GM12875 (cell line): Measurements from ENCODE around the gene RPS6KA2.

Experiments used
- H3K4me3 ChIP-seq: one replicate; pipeline ENCODE4 v1.5.1; 2011; ENCODE audit warnings: low read depth, low read length, control low read depth
- TF ChIP-seq, protein P1 (sequence below): IDR thresholded peaks from 2 replicates; pipeline ENCODE4 v1.5.1; 2011; ENCODE audit warnings: low read depth, mild to moderate bottlenecking, control low read depth, inconsistent platforms, low read length, moderate library complexity, borderline replicate concordance; ENCODE audit not compliant: insufficient read depth

RPS6KA2 gene

GRCh38 chr6:166472636-166473035 lies 154.4 kb downstream of the RPS6KA2 start:
- TF ChIP-seq, protein P1, sequence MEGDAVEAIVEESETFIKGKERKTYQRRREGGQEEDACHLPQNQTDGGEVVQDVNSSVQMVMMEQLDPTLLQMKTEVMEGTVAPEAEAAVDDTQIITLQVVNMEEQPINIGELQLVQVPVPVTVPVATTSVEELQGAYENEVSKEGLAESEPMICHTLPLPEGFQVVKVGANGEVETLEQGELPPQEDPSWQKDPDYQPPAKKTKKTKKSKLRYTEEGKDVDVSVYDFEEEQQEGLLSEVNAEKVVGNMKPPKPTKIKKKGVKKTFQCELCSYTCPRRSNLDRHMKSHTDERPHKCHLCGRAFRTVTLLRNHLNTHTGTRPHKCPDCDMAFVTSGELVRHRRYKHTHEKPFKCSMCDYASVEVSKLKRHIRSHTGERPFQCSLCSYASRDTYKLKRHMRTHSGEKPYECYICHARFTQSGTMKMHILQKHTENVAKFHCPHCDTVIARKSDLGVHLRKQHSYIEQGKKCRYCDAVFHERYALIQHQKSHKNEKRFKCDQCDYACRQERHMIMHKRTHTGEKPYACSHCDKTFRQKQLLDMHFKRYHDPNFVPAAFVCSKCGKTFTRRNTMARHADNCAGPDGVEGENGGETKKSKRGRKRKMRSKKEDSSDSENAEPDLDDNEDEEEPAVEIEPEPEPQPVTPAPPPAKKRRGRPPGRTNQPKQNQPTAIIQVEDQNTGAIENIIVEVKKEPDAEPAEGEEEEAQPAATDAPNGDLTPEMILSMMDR = no peak

DNA sequence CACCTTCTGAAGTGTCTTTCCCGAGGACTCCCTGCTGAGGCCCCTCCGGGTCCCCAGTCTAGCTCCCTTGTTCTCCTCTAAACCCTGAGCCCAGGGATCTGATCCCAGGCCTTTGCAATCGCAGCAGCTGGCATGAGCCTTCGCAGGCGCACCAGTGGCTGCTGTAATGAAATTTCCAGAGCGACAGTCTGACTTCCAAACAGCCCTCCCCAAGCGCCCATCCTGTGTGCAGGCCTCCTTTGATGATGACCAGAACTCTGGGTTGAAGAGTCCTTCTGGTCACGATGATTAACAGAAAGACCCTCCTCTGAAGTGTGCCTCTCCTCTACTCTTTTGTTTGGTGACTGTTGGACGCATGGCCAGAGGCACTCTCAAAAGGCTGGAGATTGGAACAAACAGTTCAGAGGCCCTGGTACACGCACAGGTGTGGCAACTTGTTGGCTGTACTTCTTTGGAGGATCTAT lies 155.2 kb downstream of the RPS6KA2 start:
- TF ChIP-seq, protein P1 = no peak

More at GRCh38 chr6:166472636-166473035, 154.4 kb downstream of the RPS6KA2 start:
- H3K4me3 ChIP-seq = no peak overlapping the region

GRCh38 chr6:166470863-166471410 lies 156.1 kb downstream of the RPS6KA2 start:
- TF ChIP-seq, protein P1 = no peak
- no peak overlapping the region for H3K4me3 ChIP-seq

More for the DNA sequence above, 155.2 kb downstream of the RPS6KA2 start:
- no peak overlapping the region for H3K4me3 ChIP-seq

DNA sequence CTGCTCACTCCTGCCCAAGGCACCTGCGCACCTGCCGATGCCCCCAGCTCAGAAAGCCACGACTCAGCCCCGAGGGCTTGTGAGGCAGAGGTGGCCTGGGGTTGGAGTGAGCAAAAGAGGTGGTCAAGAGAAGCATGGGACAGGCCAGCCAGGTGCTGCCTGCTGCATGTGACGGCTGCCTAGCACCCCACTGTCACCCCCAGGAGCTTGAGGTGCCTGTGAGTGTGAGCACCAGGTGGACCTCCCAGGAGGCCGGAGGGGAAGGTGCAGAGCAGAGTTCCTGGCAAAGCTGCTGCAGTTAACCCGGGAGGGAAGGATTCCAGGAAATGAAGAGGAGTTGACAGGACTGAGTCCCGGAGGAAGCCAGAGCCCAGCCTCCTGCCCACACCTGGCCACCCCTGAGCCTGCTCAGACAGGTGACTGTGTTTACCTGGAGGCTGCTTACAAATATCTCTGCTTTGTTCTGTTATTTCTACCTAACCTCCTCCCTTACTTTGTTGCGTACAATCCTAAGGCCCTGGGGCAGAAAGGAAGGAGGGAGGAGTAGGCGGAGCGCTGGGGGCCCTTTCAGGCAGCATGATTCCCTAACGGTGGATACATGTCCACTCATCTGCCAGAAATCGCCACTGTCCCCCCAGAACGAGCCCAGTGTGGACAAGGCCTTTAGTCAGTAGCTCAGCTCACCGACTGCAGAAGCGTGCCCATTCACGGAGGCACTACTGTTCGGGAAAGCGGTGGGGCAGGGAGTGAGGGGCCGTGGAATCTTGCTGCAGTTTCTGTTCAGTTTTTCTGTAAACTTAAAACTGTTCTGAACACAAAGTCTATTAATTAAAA lies 156.8 kb downstream of the RPS6KA2 start:
- TF ChIP-seq, protein P1 = no peak
- no peak overlapping the region for H3K4me3 ChIP-seq

DNA sequence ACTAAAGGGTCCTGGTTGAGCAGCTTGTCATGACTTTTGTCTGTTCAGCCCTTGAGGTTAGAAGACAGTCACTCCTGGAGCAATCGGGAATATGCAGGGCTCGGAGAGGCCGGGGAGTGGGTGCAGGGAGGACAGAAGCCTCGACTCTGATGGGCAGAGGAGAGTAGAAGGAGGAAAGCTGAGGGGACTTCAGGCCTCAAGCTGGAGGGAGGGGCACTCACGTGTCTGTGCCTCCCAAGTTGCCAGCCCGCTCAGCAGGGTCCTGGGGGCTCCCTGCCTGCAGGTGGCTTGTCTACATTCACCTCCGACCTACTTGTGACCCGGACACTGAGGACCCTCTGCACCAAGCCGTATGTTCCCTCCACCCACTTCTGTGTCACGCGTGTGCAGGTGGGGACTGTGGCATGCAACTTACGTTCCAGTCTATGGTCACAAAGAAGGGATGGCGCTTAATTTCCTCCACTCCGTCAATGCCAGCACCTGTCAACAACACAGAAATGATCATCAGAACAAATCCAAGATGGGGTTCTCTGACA lies 157.6 kb downstream of the RPS6KA2 start:
- H3K4me3 ChIP-seq = no peak overlapping the region
- TF ChIP-seq, protein P1 = no peak

- H3K4me3 ChIP-seq = no peak overlapping the region
- TF ChIP-seq, protein P1 = no peak
These were observed 159.5 kb downstream of the RPS6KA2 start for GRCh38 chr6:166467436-166468000.
